HEK293T (cell line): ENCODE results near the gene KRTAP12-1.

Source experiments
- NFRKB ChIP-seq: fragments of 450-650 bp; IDR thresholded peaks from 2 replicates; pipeline ENCODE4 v1.6.1; 2016; ENCODE audit warnings: mild to moderate bottlenecking, moderate library complexity
- SUZ12 ChIP-seq: fragments of 450-650 bp; IDR thresholded peaks from 2 replicates; pipeline ENCODE4 v1.6.1; 2016; ENCODE audit warnings: mild to moderate bottlenecking

DNA sequence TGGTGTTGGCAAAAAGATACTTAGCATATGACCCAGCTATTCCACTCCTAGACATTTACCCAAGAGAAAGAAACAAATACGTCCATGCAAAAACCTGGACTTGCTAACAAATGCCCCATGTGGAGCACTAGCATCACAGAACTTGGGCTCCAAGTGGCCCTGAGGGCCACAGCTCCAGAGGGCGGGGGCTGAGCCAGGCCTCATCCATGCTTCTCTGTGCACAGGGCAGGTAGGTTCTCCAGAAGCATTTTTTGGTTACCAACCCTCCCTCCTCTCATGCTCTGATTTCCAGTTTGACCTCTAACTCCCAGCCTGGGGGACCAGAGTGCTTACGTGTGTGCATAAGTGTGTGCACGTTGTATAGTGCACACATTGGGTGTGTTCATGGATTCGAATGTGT, 17.3 kb downstream of the KRTAP12-1 start:
- TF ChIP-seq SUZ12 (no peak), NFRKB (no peak)
